ENCODE measurements around the gene NOP14. TPM values are rescaled to one million over a fixed set of nuclear protein-coding genes. Genes with fewer than 3 reads are reported as not detected.
A peak's percentile ranks its signal among the peaks of the same experiment; 100 is the strongest.

NOP14 gene
- polyA plus RNA-seq, 1 experiment = 7.1 TPM

- POLR2A ChIA-PET = no interaction called here
- TF ChIP-seq CTCF (IDR thresholded peaks at IDR 0.05; ENCODE audit: insufficient read depth, low read depth, low read length) = no peak
- CTCF ChIA-PET = interaction anchor here (0.8 to 2.7 kb wide), 2 partner anchors 92 to 172 kb away, joined by 4 to 9 read pairs; partner anchors contain the start of gene ADD1
- Histone ChIP-seq H3K4me3 (ENCODE audit: low read depth, low read length) (peak overlapping the region; percentile 80), H3K36me3 (ENCODE audit: control insufficient read depth, insufficient read depth, low read length) (peaks cover 36% of the 10 kb centered on the region), H3K27me3 (ENCODE audit: control insufficient read depth, insufficient read depth, low read length) (no peaks in the 10 kb centered on the region)
- no peak for DNase-seq (ENCODE audit: low read depth)
Measured at GRCh38 chr4:2935762-2936743, 27.2 kb downstream of the NOP14 start.

- H3K4me3 ChIP-seq (ENCODE audit: low read depth, low read length) = peak overlapping the region; percentile 80
- no peaks in the 10 kb centered on the region for H3K27me3 ChIP-seq (ENCODE audit: control insufficient read depth, insufficient read depth, low read length)
- ChIA-PET CTCF (interaction anchor here (0.8 to 2.7 kb wide), 2 partner anchors 91 to 171 kb away, joined by 4 to 9 read pairs; partner anchors contain the start of gene ADD1), POLR2A (no interaction called here)
- peaks cover 35% of the 10 kb centered on the region for H3K36me3 ChIP-seq (ENCODE audit: control insufficient read depth, insufficient read depth, low read length)
- peak; percentile 37 for DNase-seq (ENCODE audit: low read depth)
- TF ChIP-seq CTCF (IDR thresholded peaks at IDR 0.05; ENCODE audit: insufficient read depth, low read depth, low read length) = no peak
Measured at GRCh38 chr4:2934813-2935761, 28.1 kb downstream of the NOP14 start.

- ChIA-PET CTCF (no interaction called here), POLR2A (no interaction called here)
- Histone ChIP-seq H3K27me3 (ENCODE audit: control insufficient read depth, insufficient read depth, low read length) (no peaks in the 10 kb centered on the region), H3K36me3 (ENCODE audit: control insufficient read depth, insufficient read depth, low read length) (peaks cover 28% of the 10 kb centered on the region), H3K4me3 (ENCODE audit: low read depth, low read length) (peak overlapping the region; percentile 80)
- TF ChIP-seq CTCF (IDR thresholded peaks at IDR 0.05; ENCODE audit: insufficient read depth, low read depth, low read length) = no peak
- DNase-seq (ENCODE audit: low read depth) = no peak
Measured at GRCh38 chr4:2934077-2934812, 29.0 kb downstream of the NOP14 start.

- Histone ChIP-seq H3K27me3 (ENCODE audit: control insufficient read depth, insufficient read depth, low read length) (no peaks in the 10 kb centered on the region), H3K4me3 (ENCODE audit: low read depth, low read length) (peak overlapping the region; percentile 80), H3K36me3 (ENCODE audit: control insufficient read depth, insufficient read depth, low read length) (peaks cover 29% of the 10 kb centered on the region)
- TF ChIP-seq CTCF (IDR thresholded peaks at IDR 0.05; ENCODE audit: insufficient read depth, low read depth, low read length) = no peak
- DNase-seq (ENCODE audit: low read depth) = no peak
- CTCF ChIA-PET = no interaction called here
- POLR2A ChIA-PET = no interaction called here
Measured at GRCh38 chr4:2933566-2934076, 29.6 kb downstream of the NOP14 start.
